NT2/D1 (cell line): Measurements from ENCODE around the gene ZFP64.

Source experiments
- SUZ12 ChIP-seq: IDR thresholded peaks from 2 replicates; pipeline ENCODE4 v1.6.1; 2011; ENCODE audit not compliant: insufficient read length, insufficient read depth; ENCODE audit errors: extremely low read depth
- YY1 ChIP-seq: IDR thresholded peaks from 2 replicates; pipeline ENCODE4 v1.6.1; 2011; ENCODE audit not compliant: insufficient read length, insufficient read depth
- ZNF274 ChIP-seq: IDR thresholded peaks from 2 replicates; pipeline ENCODE4 v1.6.1; 2011; ENCODE audit warnings: mild to moderate bottlenecking, low read depth, low read length

- TF ChIP-seq YY1: no peak
- no peak for TF ChIP-seq ZNF274
- no peak for TF ChIP-seq SUZ12
These were observed 34.8 kb upstream of the ZFP64 start for GRCh38 chr20:52226370-52226769.
